ENCODE measurements around the gene TIMM8B. TPM values are rescaled to one million over a fixed set of nuclear protein-coding genes. Genes with fewer than 3 reads are reported as not detected.

TIMM8B gene
- polyA plus RNA-seq, 1 donor from 2014 or later: 121 TPM

DNA sequence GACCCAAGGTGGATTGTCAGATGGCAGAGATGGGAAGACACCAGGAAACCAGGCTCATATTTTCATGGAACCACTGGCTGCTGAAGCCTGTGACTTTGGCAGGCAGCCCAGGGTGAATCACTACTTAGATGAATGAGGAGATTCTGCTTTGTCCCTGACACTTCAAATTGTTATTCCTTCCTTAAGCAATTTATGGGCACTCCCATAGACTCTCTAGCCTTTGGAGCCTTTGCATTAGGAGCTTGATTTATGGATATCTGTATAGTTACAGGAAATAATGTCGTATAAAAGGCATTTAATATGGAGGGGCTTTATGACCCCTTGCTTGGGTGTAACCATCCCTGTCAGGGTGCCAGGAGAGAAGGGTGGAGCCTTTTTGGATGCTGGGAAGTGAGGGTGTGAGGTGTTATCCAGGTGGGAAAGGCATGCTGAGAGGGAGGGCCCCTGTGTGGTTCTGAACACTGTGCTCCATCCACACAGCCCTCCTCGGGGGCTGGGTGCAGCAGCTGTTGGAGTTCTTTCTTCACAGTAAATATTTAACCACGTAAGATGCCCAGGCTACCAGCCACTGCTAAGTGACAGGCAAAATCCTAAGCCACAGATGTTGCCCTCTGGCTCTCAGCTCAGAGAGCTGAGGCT lies 42.0 kb upstream of the TIMM8B start:
- Histone ChIP-seq H3K9me2 (ENCODE audit: insufficient read depth, low read length) (no peaks in the 10 kb centered on the region), H2AFZ (ENCODE audit: low read depth, low read length) (no peak overlapping the region)

DNA sequence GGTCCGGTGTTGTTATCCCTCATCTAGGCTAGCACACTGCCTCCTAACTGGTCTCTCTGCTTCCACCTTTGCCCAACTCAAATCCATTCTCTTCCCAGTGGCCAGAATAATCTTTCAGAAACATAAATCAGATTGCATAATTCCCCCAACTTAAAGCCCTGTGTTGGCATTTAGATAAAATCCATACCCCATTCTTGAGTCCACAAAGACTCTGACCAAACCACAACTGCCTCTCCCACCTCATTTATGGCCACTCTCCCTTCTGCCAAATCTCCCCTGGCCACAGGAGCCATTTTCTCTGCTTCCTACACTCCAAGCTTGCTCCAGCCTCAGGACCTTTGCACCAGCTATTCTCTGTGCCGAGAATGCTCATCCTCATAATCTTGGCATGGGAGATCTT lies 40.5 kb upstream of the TIMM8B start:
- no peak overlapping the region for H3K27ac ChIP-seq (ENCODE audit: low read length)
- no peaks in the 10 kb centered on the region for H3K36me3 ChIP-seq (ENCODE audit: insufficient read depth, low read length)
- no peak overlapping the region for H2AFZ ChIP-seq (ENCODE audit: low read depth, low read length)
- H4K20me1 ChIP-seq (ENCODE audit: insufficient read depth): no peaks in the 10 kb centered on the region
- H3K9me2 ChIP-seq (ENCODE audit: insufficient read depth, low read length): no peaks in the 10 kb centered on the region
- no peaks in the 10 kb centered on the region for H3K27me3 ChIP-seq (ENCODE audit: insufficient read depth, low read depth, low read length)
- H3K4me2 ChIP-seq (ENCODE audit: low read length): no peak overlapping the region
- no peaks in the 10 kb centered on the region for H3F3A ChIP-seq (ENCODE audit: insufficient read depth, low read length, poor library complexity, severe bottlenecking)
- TF ChIP-seq, protein P1, sequence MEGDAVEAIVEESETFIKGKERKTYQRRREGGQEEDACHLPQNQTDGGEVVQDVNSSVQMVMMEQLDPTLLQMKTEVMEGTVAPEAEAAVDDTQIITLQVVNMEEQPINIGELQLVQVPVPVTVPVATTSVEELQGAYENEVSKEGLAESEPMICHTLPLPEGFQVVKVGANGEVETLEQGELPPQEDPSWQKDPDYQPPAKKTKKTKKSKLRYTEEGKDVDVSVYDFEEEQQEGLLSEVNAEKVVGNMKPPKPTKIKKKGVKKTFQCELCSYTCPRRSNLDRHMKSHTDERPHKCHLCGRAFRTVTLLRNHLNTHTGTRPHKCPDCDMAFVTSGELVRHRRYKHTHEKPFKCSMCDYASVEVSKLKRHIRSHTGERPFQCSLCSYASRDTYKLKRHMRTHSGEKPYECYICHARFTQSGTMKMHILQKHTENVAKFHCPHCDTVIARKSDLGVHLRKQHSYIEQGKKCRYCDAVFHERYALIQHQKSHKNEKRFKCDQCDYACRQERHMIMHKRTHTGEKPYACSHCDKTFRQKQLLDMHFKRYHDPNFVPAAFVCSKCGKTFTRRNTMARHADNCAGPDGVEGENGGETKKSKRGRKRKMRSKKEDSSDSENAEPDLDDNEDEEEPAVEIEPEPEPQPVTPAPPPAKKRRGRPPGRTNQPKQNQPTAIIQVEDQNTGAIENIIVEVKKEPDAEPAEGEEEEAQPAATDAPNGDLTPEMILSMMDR (IDR thresholded peaks at IDR 0.05; ENCODE audit: poor library complexity, severe bottlenecking): no peak
- no peak for TF ChIP-seq POLR2AphosphoS5 (IDR thresholded peaks at IDR 0.05)
- no peak for TF ChIP-seq EZH2 (IDR thresholded peaks at IDR 0.05; ENCODE audit: borderline replicate concordance, insufficient read depth, low read length, poor library complexity, severe bottlenecking)
- TF ChIP-seq SMC3 (conservative IDR thresholded peaks at IDR 0.05; ENCODE audit: poor library complexity): no peak
- TF ChIP-seq, protein P2, sequence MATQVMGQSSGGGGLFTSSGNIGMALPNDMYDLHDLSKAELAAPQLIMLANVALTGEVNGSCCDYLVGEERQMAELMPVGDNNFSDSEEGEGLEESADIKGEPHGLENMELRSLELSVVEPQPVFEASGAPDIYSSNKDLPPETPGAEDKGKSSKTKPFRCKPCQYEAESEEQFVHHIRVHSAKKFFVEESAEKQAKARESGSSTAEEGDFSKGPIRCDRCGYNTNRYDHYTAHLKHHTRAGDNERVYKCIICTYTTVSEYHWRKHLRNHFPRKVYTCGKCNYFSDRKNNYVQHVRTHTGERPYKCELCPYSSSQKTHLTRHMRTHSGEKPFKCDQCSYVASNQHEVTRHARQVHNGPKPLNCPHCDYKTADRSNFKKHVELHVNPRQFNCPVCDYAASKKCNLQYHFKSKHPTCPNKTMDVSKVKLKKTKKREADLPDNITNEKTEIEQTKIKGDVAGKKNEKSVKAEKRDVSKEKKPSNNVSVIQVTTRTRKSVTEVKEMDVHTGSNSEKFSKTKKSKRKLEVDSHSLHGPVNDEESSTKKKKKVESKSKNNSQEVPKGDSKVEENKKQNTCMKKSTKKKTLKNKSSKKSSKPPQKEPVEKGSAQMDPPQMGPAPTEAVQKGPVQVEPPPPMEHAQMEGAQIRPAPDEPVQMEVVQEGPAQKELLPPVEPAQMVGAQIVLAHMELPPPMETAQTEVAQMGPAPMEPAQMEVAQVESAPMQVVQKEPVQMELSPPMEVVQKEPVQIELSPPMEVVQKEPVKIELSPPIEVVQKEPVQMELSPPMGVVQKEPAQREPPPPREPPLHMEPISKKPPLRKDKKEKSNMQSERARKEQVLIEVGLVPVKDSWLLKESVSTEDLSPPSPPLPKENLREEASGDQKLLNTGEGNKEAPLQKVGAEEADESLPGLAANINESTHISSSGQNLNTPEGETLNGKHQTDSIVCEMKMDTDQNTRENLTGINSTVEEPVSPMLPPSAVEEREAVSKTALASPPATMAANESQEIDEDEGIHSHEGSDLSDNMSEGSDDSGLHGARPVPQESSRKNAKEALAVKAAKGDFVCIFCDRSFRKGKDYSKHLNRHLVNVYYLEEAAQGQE (IDR thresholded peaks at IDR 0.05; ENCODE audit: borderline replicate concordance): no peak
- TF ChIP-seq RAD21 (conservative IDR thresholded peaks at IDR 0.05): no peak
- no peak for TF ChIP-seq MXI1 (conservative IDR thresholded peaks at IDR 0.05; ENCODE audit: poor library complexity, severe bottlenecking)
- no peak for TF ChIP-seq TAF1 (IDR thresholded peaks at IDR 0.05; ENCODE audit: low read depth)
- H3K9me3 ChIP-seq (ENCODE audit: low read length): no peaks in the 10 kb centered on the region
- H3K4me3 ChIP-seq (ENCODE audit: low read length): no peak overlapping the region
- H3K9ac ChIP-seq (ENCODE audit: low read length): no peak overlapping the region
- no peaks in the 10 kb centered on the region for H3K79me2 ChIP-seq (replicated peaks; ENCODE audit: insufficient read depth, low read length)

More for the DNA sequence above, 42.0 kb upstream of the TIMM8B start:
- Histone ChIP-seq H3K4me2 (ENCODE audit: low read length) (no peak overlapping the region), H3K4me3 (ENCODE audit: low read length) (no peak overlapping the region), H3K27me3 (ENCODE audit: insufficient read depth, low read depth, low read length) (no peaks in the 10 kb centered on the region), H3K36me3 (ENCODE audit: insufficient read depth, low read length) (no peaks in the 10 kb centered on the region), H3K27ac (ENCODE audit: low read length) (no peak overlapping the region), H3K9me3 (ENCODE audit: low read length) (no peaks in the 10 kb centered on the region), H3K9ac (ENCODE audit: low read length) (no peak overlapping the region), H4K20me1 (ENCODE audit: insufficient read depth) (no peaks in the 10 kb centered on the region), H3K79me2 (replicated peaks; ENCODE audit: insufficient read depth, low read length) (no peaks in the 10 kb centered on the region), H3F3A (ENCODE audit: insufficient read depth, low read length, poor library complexity, severe bottlenecking) (no peaks in the 10 kb centered on the region)
- TF ChIP-seq EZH2 (IDR thresholded peaks at IDR 0.05; ENCODE audit: borderline replicate concordance, insufficient read depth, low read length, poor library complexity, severe bottlenecking) (no peak), EP300 (conservative IDR thresholded peaks at IDR 0.05; ENCODE audit: poor library complexity, severe bottlenecking) (no peak), SMC3 (conservative IDR thresholded peaks at IDR 0.05; ENCODE audit: poor library complexity) (no peak), MXI1 (conservative IDR thresholded peaks at IDR 0.05; ENCODE audit: poor library complexity, severe bottlenecking) (no peak), POLR2AphosphoS5 (IDR thresholded peaks at IDR 0.05) (no peak), TAF1 (IDR thresholded peaks at IDR 0.05; ENCODE audit: low read depth) (no peak), RAD21 (conservative IDR thresholded peaks at IDR 0.05) (no peak)
- TF ChIP-seq, protein P1 (IDR thresholded peaks at IDR 0.05; ENCODE audit: poor library complexity, severe bottlenecking): no peak
- TF ChIP-seq, protein P2 (IDR thresholded peaks at IDR 0.05; ENCODE audit: borderline replicate concordance): no peak
